Body of pancreas (tissue), 4 donors: ENCODE results near the gene SREBF1.

Source experiments
- POLR2A ChIP-seq, 3 donors: fragments of 450-650 bp; IDR thresholded peaks; one replicate each; pipeline ENCODE4 v1.6.1; 2016; ENCODE audit warnings: antibody characterized with exemption in 3 of 3, mild to moderate bottlenecking in 2 of 3
- TF ChIP-seq, protein P1 (sequence below), 7 experiments: fragments of 450-650 bp in 4 of 7; fragments of 200-600 bp in 3 of 7; sonication (generic) in 3 of 7; IDR thresholded peaks; one replicate each; pipeline ENCODE4 v1.5.1; 2016 to 2019; ENCODE audit warnings: antibody characterized with exemption in 7 of 7

DNA sequence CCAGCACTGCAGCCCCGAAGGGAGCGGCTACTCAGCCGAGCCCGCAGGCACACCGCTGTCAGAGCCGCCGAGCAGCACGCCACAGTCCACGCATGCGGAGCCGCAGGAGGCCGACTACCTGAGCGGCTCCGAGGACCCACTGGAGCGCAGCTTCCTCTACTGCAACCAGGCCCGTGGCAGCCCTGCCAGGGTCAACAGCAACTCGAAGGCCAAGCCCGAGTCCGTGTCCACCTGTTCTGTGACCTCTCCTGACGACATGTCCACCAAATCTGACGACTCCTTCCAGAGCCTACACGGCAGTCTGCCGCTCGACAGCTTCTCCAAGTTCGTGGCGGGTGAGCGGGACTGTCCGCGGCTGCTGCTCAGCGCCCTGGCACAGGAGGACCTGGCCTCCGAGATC lies 42.4 kb downstream of the SREBF1 start:
- TF ChIP-seq, protein P1, sequence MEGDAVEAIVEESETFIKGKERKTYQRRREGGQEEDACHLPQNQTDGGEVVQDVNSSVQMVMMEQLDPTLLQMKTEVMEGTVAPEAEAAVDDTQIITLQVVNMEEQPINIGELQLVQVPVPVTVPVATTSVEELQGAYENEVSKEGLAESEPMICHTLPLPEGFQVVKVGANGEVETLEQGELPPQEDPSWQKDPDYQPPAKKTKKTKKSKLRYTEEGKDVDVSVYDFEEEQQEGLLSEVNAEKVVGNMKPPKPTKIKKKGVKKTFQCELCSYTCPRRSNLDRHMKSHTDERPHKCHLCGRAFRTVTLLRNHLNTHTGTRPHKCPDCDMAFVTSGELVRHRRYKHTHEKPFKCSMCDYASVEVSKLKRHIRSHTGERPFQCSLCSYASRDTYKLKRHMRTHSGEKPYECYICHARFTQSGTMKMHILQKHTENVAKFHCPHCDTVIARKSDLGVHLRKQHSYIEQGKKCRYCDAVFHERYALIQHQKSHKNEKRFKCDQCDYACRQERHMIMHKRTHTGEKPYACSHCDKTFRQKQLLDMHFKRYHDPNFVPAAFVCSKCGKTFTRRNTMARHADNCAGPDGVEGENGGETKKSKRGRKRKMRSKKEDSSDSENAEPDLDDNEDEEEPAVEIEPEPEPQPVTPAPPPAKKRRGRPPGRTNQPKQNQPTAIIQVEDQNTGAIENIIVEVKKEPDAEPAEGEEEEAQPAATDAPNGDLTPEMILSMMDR (IDR thresholded peaks at IDR 0.05): no peak
- TF ChIP-seq POLR2A (IDR thresholded peaks at IDR 0.05): no peak
